ENCODE data around the gene TIPARP.

TIPARP gene

GRCh38 chr3:156675830-156676767, 1.7 kb downstream of the TIPARP start (continued):
- TF ChIP-seq ZNF239 (tag by site-specific recombination; IDR thresholded peaks at IDR 0.05) (no peak), ZNF501 (tag by site-specific recombination; IDR thresholded peaks at IDR 0.05) (no peak; the same call in 1 of the 2 replicates), ZNF692 (tag by site-specific recombination; IDR thresholded peaks at IDR 0.05) (no peak), ZFP37 (tag by site-specific recombination; IDR thresholded peaks at IDR 0.05) (0 out of 2 replicates have a peak, but pooled peaks have one; percentile 22), ZNF37A (tag by site-specific recombination; IDR thresholded peaks at IDR 0.05) (no peak), ZSCAN4 (tag by site-specific recombination; IDR thresholded peaks at IDR 0.05) (no peak), ZNF449 (tag by site-specific recombination; IDR thresholded peaks at IDR 0.05) (peak; percentile 1; the same call in 1 of the 2 replicates), ZNF274 (IDR thresholded peaks at IDR 0.05; ENCODE audit: low read length) (no peak), ZNF274 (tag by site-specific recombination; IDR thresholded peaks at IDR 0.05; ENCODE audit: borderline replicate concordance) (no peak), ZNF121 (tag by site-specific recombination; IDR thresholded peaks at IDR 0.05) (no peak), ZNF544 (tag by site-specific recombination; IDR thresholded peaks at IDR 0.05) (no peak), ZNF701 (tag by site-specific recombination; IDR thresholded peaks at IDR 0.05) (no peak), ZNF140 (tag by site-specific recombination; IDR thresholded peaks at IDR 0.05) (no peak), ZNF138 (tag by site-specific recombination; IDR thresholded peaks at IDR 0.05; ENCODE audit: borderline replicate concordance) (no peak), YY1 (tag by site-specific recombination; IDR thresholded peaks at IDR 0.05) (no peak), ZNF704 (tag by site-specific recombination; IDR thresholded peaks at IDR 0.05) (no peak), ZNF596 (tag by site-specific recombination; IDR thresholded peaks at IDR 0.05) (no peak), ZNF221 (tag by site-specific recombination; IDR thresholded peaks at IDR 0.05; ENCODE audit: borderline replicate concordance) (no peak), ZNF211 (tag by site-specific recombination; IDR thresholded peaks at IDR 0.05; ENCODE audit: low read depth) (no peak), ZNF654 (tag by site-specific recombination; IDR thresholded peaks at IDR 0.05; ENCODE audit: low read depth) (no peak)
- TF ChIP-seq, protein P1, sequence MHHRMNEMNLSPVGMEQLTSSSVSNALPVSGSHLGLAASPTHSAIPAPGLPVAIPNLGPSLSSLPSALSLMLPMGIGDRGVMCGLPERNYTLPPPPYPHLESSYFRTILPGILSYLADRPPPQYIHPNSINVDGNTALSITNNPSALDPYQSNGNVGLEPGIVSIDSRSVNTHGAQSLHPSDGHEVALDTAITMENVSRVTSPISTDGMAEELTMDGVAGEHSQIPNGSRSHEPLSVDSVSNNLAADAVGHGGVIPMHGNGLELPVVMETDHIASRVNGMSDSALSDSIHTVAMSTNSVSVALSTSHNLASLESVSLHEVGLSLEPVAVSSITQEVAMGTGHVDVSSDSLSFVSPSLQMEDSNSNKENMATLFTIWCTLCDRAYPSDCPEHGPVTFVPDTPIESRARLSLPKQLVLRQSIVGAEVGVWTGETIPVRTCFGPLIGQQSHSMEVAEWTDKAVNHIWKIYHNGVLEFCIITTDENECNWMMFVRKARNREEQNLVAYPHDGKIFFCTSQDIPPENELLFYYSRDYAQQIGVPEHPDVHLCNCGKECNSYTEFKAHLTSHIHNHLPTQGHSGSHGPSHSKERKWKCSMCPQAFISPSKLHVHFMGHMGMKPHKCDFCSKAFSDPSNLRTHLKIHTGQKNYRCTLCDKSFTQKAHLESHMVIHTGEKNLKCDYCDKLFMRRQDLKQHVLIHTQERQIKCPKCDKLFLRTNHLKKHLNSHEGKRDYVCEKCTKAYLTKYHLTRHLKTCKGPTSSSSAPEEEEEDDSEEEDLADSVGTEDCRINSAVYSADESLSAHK (tag by site-specific recombination; IDR thresholded peaks at IDR 0.05): no peak
- TF ChIP-seq, protein P2, sequence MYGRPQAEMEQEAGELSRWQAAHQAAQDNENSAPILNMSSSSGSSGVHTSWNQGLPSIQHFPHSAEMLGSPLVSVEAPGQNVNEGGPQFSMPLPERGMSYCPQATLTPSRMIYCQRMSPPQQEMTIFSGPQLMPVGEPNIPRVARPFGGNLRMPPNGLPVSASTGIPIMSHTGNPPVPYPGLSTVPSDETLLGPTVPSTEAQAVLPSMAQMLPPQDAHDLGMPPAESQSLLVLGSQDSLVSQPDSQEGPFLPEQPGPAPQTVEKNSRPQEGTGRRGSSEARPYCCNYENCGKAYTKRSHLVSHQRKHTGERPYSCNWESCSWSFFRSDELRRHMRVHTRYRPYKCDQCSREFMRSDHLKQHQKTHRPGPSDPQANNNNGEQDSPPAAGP (tag by site-specific recombination; IDR thresholded peaks at IDR 0.05): no peak
- TF ChIP-seq, protein P3, sequence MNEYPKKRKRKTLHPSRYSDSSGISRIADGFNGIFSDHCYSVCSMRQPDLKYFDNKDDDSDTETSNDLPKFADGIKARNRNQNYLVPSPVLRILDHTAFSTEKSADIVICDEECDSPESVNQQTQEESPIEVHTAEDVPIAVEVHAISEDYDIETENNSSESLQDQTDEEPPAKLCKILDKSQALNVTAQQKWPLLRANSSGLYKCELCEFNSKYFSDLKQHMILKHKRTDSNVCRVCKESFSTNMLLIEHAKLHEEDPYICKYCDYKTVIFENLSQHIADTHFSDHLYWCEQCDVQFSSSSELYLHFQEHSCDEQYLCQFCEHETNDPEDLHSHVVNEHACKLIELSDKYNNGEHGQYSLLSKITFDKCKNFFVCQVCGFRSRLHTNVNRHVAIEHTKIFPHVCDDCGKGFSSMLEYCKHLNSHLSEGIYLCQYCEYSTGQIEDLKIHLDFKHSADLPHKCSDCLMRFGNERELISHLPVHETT (tag by site-specific recombination; IDR thresholded peaks at IDR 0.05): no peak
- TF ChIP-seq, protein P4, sequence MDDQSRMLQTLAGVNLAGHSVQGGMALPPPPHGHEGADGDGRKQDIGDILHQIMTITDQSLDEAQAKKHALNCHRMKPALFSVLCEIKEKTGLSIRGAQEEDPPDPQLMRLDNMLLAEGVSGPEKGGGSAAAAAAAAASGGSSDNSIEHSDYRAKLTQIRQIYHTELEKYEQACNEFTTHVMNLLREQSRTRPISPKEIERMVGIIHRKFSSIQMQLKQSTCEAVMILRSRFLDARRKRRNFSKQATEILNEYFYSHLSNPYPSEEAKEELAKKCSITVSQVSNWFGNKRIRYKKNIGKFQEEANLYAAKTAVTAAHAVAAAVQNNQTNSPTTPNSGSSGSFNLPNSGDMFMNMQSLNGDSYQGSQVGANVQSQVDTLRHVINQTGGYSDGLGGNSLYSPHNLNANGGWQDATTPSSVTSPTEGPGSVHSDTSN (CRISPR knock-in tag; IDR thresholded peaks at IDR 0.05): no peak

Data from HEK293 (cell line).